Suprapubic skin (tissue), 4 donors: ENCODE measurements around the gene HS3ST2. TPM values are rescaled to one million over a fixed set of nuclear protein-coding genes. Genes with fewer than 3 reads are reported as not detected.

Experiments
- DNase-seq, 2 donors: peaks; one replicate each; pipeline ENCODE4 v3.0.0-alpha.2; 2019; ENCODE audit warnings: low spot score in 2 of 2
- H3K27ac ChIP-seq: fragments of 200-600 bp; sonication (generic); one replicate; pipeline ENCODE4 v1.5.1; 2019
- H3K27me3 ChIP-seq: fragments of 200-600 bp; sonication (generic); one replicate; pipeline ENCODE4 v1.5.1; 2019
- H3K36me3 ChIP-seq: fragments of 200-600 bp; sonication (generic); one replicate; pipeline ENCODE4 v1.5.1; 2019
- H3K4me1 ChIP-seq: fragments of 200-600 bp; sonication (generic); one replicate; pipeline ENCODE4 v1.5.1; 2019
- H3K4me3 ChIP-seq: fragments of 200-600 bp; sonication (generic); one replicate; pipeline ENCODE4 v1.5.1; 2019; ENCODE audit warnings: mild to moderate bottlenecking
- H3K9me3 ChIP-seq: fragments of 200-600 bp; sonication (generic); one replicate; pipeline ENCODE4 v1.5.1; 2019
- EP300 ChIP-seq: sonication (generic); formaldehyde crosslinking; IDR thresholded peaks from one replicate; pipeline ENCODE4 v1.6.1; 2017; ENCODE audit warnings: antibody characterized with exemption
- POLR2A ChIP-seq, 2 donors: fragments of 450-650 bp; IDR thresholded peaks; one replicate each; pipeline ENCODE4 v1.6.1; 2017; ENCODE audit warnings: antibody characterized with exemption in 2 of 2, mild to moderate bottlenecking in 2 of 2, moderate library complexity in 2 of 2
- POLR2AphosphoS5 ChIP-seq, 3 donors: sonication (generic); formaldehyde crosslinking; IDR thresholded peaks; one replicate each; pipeline ENCODE4 v1.6.1; 2017; ENCODE audit warnings: antibody characterized with exemption in 3 of 3
- WGBS: methylation state at CpG from one replicate; pipeline ENCODE4 v1.1.5; 2018; 5-methylcytosine and 5-hydroxymethylcytosine counted together
- total RNA-seq, 4 donors: library from RNA; depleted of rRNA; stranded (reverse); fragments of >200 nt; gene quantifications; one replicate each; pipeline ENCODE4 v1.1.0, GENCODE V29; 2016
- TF ChIP-seq, protein P1 (sequence below), 2 donors: fragments of 200-600 bp in 1 of 2; fragments of 450-650 bp in 1 of 2; sonication (generic) in 1 of 2; IDR thresholded peaks; one replicate each; pipeline ENCODE4 v1.5.1; 2016 to 2019; ENCODE audit warnings: antibody characterized with exemption in 2 of 2, mild to moderate bottlenecking in 1 of 2, moderate library complexity in 1 of 2

HS3ST2 gene
- total RNA-seq, 4 donors from 2014 or later, result 0.30 to 1.7 (median 1.2) TPM

DNA sequence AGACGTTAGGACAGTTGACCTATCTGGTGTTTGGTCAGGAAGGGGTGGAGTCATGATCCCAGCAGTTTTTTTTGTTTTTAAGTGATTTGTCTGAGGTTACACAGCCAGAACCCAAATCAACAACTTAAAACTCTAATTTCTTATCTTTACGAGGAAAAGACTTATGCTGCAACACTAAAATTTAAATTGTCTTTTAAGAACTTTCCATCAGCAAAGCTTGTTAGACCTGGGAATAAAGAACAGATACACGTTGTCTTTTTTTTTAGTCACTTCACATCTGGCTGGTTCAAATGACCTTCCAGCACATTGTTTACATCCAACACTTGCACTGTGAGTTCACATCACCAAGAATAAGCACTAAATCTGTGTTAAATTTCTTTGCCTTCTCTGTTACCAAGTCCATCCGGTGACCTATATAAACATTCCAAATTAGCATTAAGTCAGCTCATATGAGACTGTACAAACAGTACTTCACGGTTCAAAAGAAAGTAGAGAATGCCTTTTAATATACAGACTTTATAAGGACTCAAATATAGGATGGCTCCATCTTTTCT is 115.0 kb downstream of the HS3ST2 start:
- no peak overlapping the region for H3K4me3 ChIP-seq
- H3K4me1 ChIP-seq, result peaks cover 4% of the 10 kb centered on the region
- no peaks in the 10 kb centered on the region for H3K9me3 ChIP-seq
- no peak overlapping the region for H3K27ac ChIP-seq
- no peak for TF ChIP-seq POLR2AphosphoS5 (IDR thresholded peaks at IDR 0.05)
- TF ChIP-seq EP300, result no peak
- TF ChIP-seq, protein P1, sequence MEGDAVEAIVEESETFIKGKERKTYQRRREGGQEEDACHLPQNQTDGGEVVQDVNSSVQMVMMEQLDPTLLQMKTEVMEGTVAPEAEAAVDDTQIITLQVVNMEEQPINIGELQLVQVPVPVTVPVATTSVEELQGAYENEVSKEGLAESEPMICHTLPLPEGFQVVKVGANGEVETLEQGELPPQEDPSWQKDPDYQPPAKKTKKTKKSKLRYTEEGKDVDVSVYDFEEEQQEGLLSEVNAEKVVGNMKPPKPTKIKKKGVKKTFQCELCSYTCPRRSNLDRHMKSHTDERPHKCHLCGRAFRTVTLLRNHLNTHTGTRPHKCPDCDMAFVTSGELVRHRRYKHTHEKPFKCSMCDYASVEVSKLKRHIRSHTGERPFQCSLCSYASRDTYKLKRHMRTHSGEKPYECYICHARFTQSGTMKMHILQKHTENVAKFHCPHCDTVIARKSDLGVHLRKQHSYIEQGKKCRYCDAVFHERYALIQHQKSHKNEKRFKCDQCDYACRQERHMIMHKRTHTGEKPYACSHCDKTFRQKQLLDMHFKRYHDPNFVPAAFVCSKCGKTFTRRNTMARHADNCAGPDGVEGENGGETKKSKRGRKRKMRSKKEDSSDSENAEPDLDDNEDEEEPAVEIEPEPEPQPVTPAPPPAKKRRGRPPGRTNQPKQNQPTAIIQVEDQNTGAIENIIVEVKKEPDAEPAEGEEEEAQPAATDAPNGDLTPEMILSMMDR (IDR thresholded peaks at IDR 0.05), result no peak
- no peak for TF ChIP-seq POLR2A (IDR thresholded peaks at IDR 0.05)
- H3K36me3 ChIP-seq, result no peaks in the 10 kb centered on the region
- H3K27me3 ChIP-seq, result peaks cover 23% of the 10 kb centered on the region
- 49% methylated on average over 5 of the region's 5 CpGs for WGBS
- DNase-seq, result no peak

DNA sequence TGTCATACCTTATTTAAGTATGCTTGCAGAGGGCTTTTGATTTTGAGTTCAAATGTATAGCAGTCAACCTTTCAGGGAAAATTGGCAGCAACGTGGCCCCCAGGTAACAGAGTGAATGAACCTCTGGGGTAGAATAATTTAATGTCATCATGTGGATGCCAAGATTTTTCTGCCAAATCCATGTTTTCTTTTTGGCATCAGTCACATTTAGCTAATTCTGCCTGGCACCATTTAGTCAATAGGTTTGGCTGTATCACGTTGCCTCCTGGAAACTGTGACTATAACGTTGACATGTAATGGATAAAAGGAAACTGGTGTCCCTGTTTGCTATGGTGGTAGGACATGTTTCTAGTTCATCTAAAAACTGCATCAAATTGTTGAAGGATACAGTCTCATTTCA is 115.5 kb downstream of the HS3ST2 start:
- DNase-seq, result no peak
- TF ChIP-seq POLR2AphosphoS5 (IDR thresholded peaks at IDR 0.05), result no peak
- TF ChIP-seq POLR2A (IDR thresholded peaks at IDR 0.05), result no peak
- TF ChIP-seq EP300, result no peak
- H3K36me3 ChIP-seq, result no peaks in the 10 kb centered on the region
- 48% methylated on average over 3 of the region's 3 CpGs for WGBS
- no peak overlapping the region for H3K27ac ChIP-seq
- no peaks in the 10 kb centered on the region for H3K9me3 ChIP-seq
- no peak overlapping the region for H3K4me3 ChIP-seq
- peaks cover 4% of the 10 kb centered on the region for H3K4me1 ChIP-seq
- H3K27me3 ChIP-seq, result peaks cover 23% of the 10 kb centered on the region

DNA sequence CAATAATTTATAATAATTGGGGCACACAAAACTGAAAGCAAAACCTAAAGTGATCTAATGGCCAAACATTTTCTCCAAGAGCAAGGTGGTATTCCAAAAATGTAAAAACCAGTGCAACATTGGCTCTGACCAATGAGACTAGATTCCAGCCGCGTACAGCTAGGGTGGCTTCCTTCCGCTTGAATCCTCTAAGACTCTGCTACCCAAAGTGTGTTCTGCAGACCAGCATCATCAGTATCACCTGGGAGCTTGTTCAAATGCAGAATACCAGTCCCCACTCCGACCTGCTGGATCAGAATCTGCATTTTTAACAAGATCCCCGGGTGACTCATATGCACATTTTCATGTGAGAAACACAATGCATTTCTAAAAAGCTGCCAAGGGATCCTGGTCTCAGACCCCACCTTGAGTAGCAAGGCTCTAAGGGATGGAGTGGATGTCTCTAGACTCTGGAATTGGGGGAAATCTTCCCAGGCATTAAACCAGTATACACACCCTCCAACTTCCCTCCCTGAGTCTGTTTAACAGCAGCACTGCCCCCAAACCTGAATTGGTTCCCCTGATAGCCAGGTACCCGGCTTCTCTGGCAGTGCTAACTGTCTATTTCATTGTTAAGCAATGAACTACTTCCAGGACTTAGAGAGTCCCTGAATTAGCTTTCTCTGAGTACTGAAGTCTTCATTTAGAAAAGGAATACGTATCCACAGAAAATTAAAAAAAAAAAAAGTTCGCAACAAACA is 118.2 kb downstream of the HS3ST2 start:
- H3K9me3 ChIP-seq, result no peaks in the 10 kb centered on the region
- H3K27me3 ChIP-seq, result peaks cover 23% of the 10 kb centered on the region
- 39% methylated on average over 6 of the region's 8 CpGs for WGBS
- no peak for TF ChIP-seq POLR2AphosphoS5 (IDR thresholded peaks at IDR 0.05)
- no peak for TF ChIP-seq POLR2A (IDR thresholded peaks at IDR 0.05)
- TF ChIP-seq, protein P1 (IDR thresholded peaks at IDR 0.05), result no peak
- TF ChIP-seq EP300, result no peak
- no peak for DNase-seq
- no peaks in the 10 kb centered on the region for H3K36me3 ChIP-seq
- no peaks in the 10 kb centered on the region for H3K4me1 ChIP-seq
- no peak overlapping the region for H3K27ac ChIP-seq
- H3K4me3 ChIP-seq, result no peak overlapping the region

DNA sequence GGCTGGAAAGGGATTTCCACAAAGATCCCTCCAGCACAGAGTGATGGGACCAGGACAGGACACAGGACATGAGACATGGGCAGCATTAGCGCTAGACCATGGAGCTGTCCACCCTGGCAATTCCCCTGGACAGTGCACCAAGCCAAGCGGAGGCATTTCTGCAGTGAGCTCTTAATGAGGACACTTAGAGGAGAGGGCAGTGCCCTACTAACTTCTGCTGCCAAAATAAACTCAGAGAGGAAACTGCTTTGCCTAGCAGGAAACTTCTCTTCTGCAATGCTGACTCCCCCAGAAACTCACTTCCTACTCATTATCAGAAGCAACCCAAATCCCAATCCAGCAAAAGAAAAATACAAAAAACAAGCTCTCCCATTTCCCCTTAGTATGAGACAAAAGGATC is 119.2 kb downstream of the HS3ST2 start:
- Histone ChIP-seq H3K36me3 (no peaks in the 10 kb centered on the region), H3K9me3 (no peaks in the 10 kb centered on the region), H3K27me3 (peaks cover 23% of the 10 kb centered on the region), H3K4me1 (no peaks in the 10 kb centered on the region), H3K4me3 (no peak overlapping the region), H3K27ac (no peak overlapping the region)
- 32% methylated on average over 2 of the region's 2 CpGs for WGBS
- DNase-seq, result no peak
- TF ChIP-seq POLR2A (IDR thresholded peaks at IDR 0.05), result no peak
- TF ChIP-seq, protein P1 (IDR thresholded peaks at IDR 0.05), result no peak
- TF ChIP-seq POLR2AphosphoS5 (IDR thresholded peaks at IDR 0.05), result no peak
- no peak for TF ChIP-seq EP300

DNA sequence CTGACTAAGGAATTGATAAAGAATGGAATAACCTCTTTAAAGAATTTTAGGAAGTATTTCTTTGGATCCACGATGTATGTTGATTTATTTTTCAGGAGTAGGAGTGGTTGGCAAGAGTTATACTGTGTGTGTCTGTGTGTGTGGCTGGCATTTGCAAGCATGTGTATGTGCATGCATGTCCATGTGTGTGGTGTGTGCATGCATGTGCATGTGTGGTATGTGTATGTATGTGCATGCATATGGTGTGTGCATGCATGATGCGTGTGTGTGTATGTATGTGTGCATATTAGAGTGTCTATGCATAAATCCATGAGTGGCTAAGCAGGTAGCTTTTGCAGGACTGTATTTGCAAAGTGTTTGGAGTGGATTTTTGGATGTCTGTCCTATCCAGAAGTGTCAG is 120.8 kb downstream of the HS3ST2 start:
- Histone ChIP-seq H3K27me3 (peaks cover 23% of the 10 kb centered on the region), H3K9me3 (no peaks in the 10 kb centered on the region), H3K4me3 (no peak overlapping the region), H3K27ac (no peak overlapping the region), H3K4me1 (no peaks in the 10 kb centered on the region), H3K36me3 (no peaks in the 10 kb centered on the region)
- no peak for DNase-seq
- TF ChIP-seq EP300, result no peak
- WGBS, result 68% methylated on average over 2 of the region's 2 CpGs

DNA sequence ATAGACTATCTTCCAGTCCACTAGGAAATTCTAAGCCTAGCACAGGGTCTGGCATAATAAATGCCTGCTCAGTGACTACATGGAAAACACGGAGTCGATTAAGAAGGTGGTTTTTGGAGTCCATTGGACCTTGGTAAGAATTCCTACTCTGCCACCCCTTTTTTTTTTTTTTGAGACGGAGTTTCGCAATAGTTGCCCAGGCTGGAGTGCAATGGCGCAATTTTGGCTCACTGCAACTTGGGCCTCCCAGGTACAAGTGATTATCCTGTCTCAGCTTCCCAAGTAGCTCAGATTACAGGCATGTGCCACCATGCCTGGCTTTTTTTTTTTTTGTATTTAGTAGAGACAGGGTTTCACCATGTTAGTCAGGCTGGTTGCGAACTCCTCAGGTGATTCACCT is 123.2 kb downstream of the HS3ST2 start:
- H3K9me3 ChIP-seq, result no peaks in the 10 kb centered on the region
- TF ChIP-seq POLR2AphosphoS5 (IDR thresholded peaks at IDR 0.05) (no peak), POLR2A (IDR thresholded peaks at IDR 0.05) (no peak), EP300 (no peak)
- TF ChIP-seq, protein P1 (IDR thresholded peaks at IDR 0.05), result no peak
- H3K36me3 ChIP-seq, result no peaks in the 10 kb centered on the region
- H3K4me3 ChIP-seq, result no peak overlapping the region
- H3K4me1 ChIP-seq, result no peaks in the 10 kb centered on the region
- DNase-seq, result no peak
- H3K27me3 ChIP-seq, result peaks cover 11% of the 10 kb centered on the region
- WGBS, result 76% methylated on average over 6 of the region's 6 CpGs
- no peak overlapping the region for H3K27ac ChIP-seq
